Hepatocyte (in vitro differentiated cells): ENCODE data around the gene NLRC3. TPM values are rescaled to one million over a fixed set of nuclear protein-coding genes. Genes with fewer than 3 reads are reported as not detected.

Experiments used
- DNase-seq: peaks from one replicate; pipeline ENCODE4 v3.0.0-alpha.2; 2016; ENCODE audit warnings: low spot score
- H2AFZ ChIP-seq: fragments of 200-600 bp; sonication (generic); 2 replicates; pipeline ENCODE4 v1.6.0; 2016; ENCODE audit warnings: antibody characterized with exemption, mild to moderate bottlenecking
- H3K27ac ChIP-seq: fragments of 200-600 bp; sonication (generic); 2 replicates; pipeline ENCODE4 v1.5.1; 2016; ENCODE audit warnings: mild to moderate bottlenecking
- H3K27me3 ChIP-seq: fragments of 200-600 bp; sonication (generic); 2 replicates; pipeline ENCODE4 v1.6.1; 2016
- H3K36me3 ChIP-seq: fragments of 200-600 bp; sonication (generic); replicated peaks from 2 replicates; pipeline ENCODE4 v1.5.1; 2016; ENCODE audit warnings: low read depth; ENCODE audit not compliant: insufficient read depth
- H3K4me1 ChIP-seq: fragments of 200-600 bp; sonication (generic); 2 replicates; pipeline ENCODE4 v1.5.1; 2016; ENCODE audit warnings: mild to moderate bottlenecking, moderate library complexity; ENCODE audit not compliant: insufficient read depth
- H3K4me2 ChIP-seq: fragments of 200-600 bp; sonication (generic); 2 replicates; pipeline ENCODE4 v1.6.0; 2016
- H3K4me3 ChIP-seq: fragments of 200-600 bp; sonication (generic); 2 replicates; pipeline ENCODE4 v1.5.1; 2016; ENCODE audit warnings: mild to moderate bottlenecking
- H3K79me2 ChIP-seq: fragments of 200-600 bp; sonication (generic); 2 replicates; pipeline ENCODE4 v1.6.0; 2017; ENCODE audit warnings: mild to moderate bottlenecking
- H3K9me2 ChIP-seq: fragments of 200-600 bp; sonication (generic); replicated peaks from 2 replicates; pipeline ENCODE4 v1.6.0; 2017; ENCODE audit warnings: mild to moderate bottlenecking; ENCODE audit not compliant: insufficient read depth
- H3K9me3 ChIP-seq: fragments of 200-600 bp; sonication (generic); 2 replicates; pipeline ENCODE4 v1.5.1; 2016; ENCODE audit warnings: low read depth, mild to moderate bottlenecking
- H4K20me1 ChIP-seq: fragments of 200-600 bp; sonication (generic); 2 replicates; pipeline ENCODE4 v1.6.0; 2016; ENCODE audit warnings: mild to moderate bottlenecking; ENCODE audit not compliant: insufficient read depth, poor library complexity, severe bottlenecking
- CTCF ChIP-seq: fragments of 200-600 bp; sonication (generic); IDR thresholded peaks from 2 replicates; pipeline ENCODE4 v1.5.1; 2016; ENCODE audit warnings: antibody characterized with exemption, mild to moderate bottlenecking; ENCODE audit not compliant: poor library complexity
- EZH2 ChIP-seq: fragments of 200-600 bp; sonication (generic); IDR thresholded peaks from 2 replicates; pipeline ENCODE4 v1.6.1; 2016; ENCODE audit warnings: antibody characterized with exemption, mild to moderate bottlenecking, borderline replicate concordance
- EZH2phosphoT487 ChIP-seq: fragments of 200-600 bp; sonication (generic); IDR thresholded peaks from one replicate; pipeline ENCODE4 v1.6.1; 2018; ENCODE audit warnings: antibody characterized with exemption, mild to moderate bottlenecking, low read depth, moderate library complexity; ENCODE audit not compliant: unreplicated experiment, severe bottlenecking
- WGBS: methylation state at CpG from one replicate; pipeline ENCODE4 v1.1.6; 2016; ENCODE audit warnings: low lambda C conversion rate; ENCODE audit errors: missing lambda C conversion rate; 5-methylcytosine and 5-hydroxymethylcytosine counted together
- polyA plus RNA-seq: library from polyadenylated mRNA; unstranded; fragments of >200 nt; fragmentation: Nextera tagmentation; extraction: Ambion mirVana; gene quantifications from 2 replicates; pipeline ENCODE4 v1.2.1, GENCODE V29; 2016
- total RNA-seq: library from RNA; depleted of rRNA; stranded (reverse); fragments of >200 nt; gene quantifications from 2 replicates; pipeline ENCODE4 v1.2.3, GENCODE V29; 2014

NLRC3 gene
- total and polyA plus RNA-seq, 2 experiments from 2014 or later: 0.10 to 0.15 TPM

- H3K27ac ChIP-seq: no peak overlapping the region
- WGBS: 81% methylated on average over 9 of the region's 9 CpGs
Measured at GRCh38 chr16:3573146-3573815, 3.9 kb downstream of the NLRC3 start.

GRCh38 chr16:3570420-3571062 is 6.7 kb downstream of the NLRC3 start:
- Histone ChIP-seq H3K27me3 (no peaks in the 10 kb centered on the region), H3K4me1 (no peaks in the 10 kb centered on the region), H3K27ac (no peak overlapping the region), H3K4me3 (no peak overlapping the region), H3K9me3 (no peaks in the 10 kb centered on the region), H3K36me3 (no peaks in the 10 kb centered on the region), H3K4me2 (no peak overlapping the region), H3K79me2 (no peaks in the 10 kb centered on the region), H4K20me1 (no peaks in the 10 kb centered on the region), H3K9me2 (no peaks in the 10 kb centered on the region), H2AFZ (no peak overlapping the region)
- TF ChIP-seq EZH2phosphoT487: no peak
- no peak for TF ChIP-seq CTCF
- DNase-seq: no peak
- 84% methylated on average over 4 of the region's 4 CpGs for whole genome bisulfite sequencing

More at GRCh38 chr16:3573146-3573815, 3.9 kb downstream of the NLRC3 start:
- TF ChIP-seq EZH2phosphoT487 (no peak), CTCF (no peak), EZH2 (no peak)
- Histone ChIP-seq H3K9me2 (no peaks in the 10 kb centered on the region), H3K79me2 (no peaks in the 10 kb centered on the region), H2AFZ (no peak overlapping the region), H3K4me2 (no peak overlapping the region), H3K4me1 (no peaks in the 10 kb centered on the region), H3K36me3 (no peaks in the 10 kb centered on the region), H3K9me3 (no peaks in the 10 kb centered on the region), H3K4me3 (no peak overlapping the region), H4K20me1 (no peaks in the 10 kb centered on the region), H3K27me3 (no peaks in the 10 kb centered on the region)
- DNase-seq: no peak

GRCh38 chr16:3569851-3570250 is 7.4 kb downstream of the NLRC3 start:
- no peak overlapping the region for H2AFZ ChIP-seq
- no peak overlapping the region for H3K27ac ChIP-seq
- no peak overlapping the region for H3K4me2 ChIP-seq
- WGBS: 100% methylated on average over 2 of the region's 2 CpGs
- H3K9me2 ChIP-seq: no peaks in the 10 kb centered on the region
- H3K27me3 ChIP-seq: no peaks in the 10 kb centered on the region
- TF ChIP-seq EZH2 (no peak), EZH2phosphoT487 (no peak), CTCF (no peak)
- H3K4me1 ChIP-seq: no peaks in the 10 kb centered on the region
- DNase-seq: no peak
- H3K9me3 ChIP-seq: no peaks in the 10 kb centered on the region
- no peaks in the 10 kb centered on the region for H3K36me3 ChIP-seq
- H4K20me1 ChIP-seq: no peaks in the 10 kb centered on the region
- H3K79me2 ChIP-seq: no peaks in the 10 kb centered on the region
- no peak overlapping the region for H3K4me3 ChIP-seq
